ENCODE data around the gene SPZ1.
"Not testable (repeated sequence)": the region's sequence is repeated elsewhere in the genome, so short reads cannot be mapped to it uniquely, and the experiment has no call there.

Gene SPZ1

DNA sequence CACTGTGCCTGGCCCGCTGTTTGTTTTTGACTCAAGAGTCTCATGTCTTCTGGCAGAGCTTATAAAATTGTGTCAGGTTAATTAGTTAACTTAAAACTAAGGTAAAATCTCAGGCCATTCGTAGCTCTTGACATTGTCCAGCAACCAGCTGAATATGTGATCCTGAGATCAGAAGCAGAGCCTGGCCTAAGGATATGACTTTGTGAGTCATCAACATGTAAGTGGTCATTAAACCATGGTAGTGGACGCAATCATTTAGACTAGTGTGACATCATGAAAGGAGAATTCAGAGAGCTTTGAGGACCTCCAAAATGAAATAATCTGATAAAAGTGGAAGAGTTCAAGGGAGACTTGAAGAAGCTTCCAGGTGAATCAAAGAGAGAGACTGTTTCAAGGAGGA, 23.3 kb downstream of the SPZ1 start:
- Histone ChIP-seq H3K4me3 (ENCODE audit: low read length) (no peak overlapping the region), H3K27me3 (replicated peaks; ENCODE audit: insufficient read depth, low read length) (no peaks in the 10 kb centered on the region), H3K9me2 (replicated peaks; ENCODE audit: insufficient read depth, low read length) (no peaks in the 10 kb centered on the region), H4K20me1 (ENCODE audit: insufficient read depth, low read length) (no peaks in the 10 kb centered on the region), H3K4me1 (ENCODE audit: low read length) (no peaks in the 10 kb centered on the region), H3K79me2 (ENCODE audit: low read length) (no peaks in the 10 kb centered on the region), H3K4me2 (ENCODE audit: low read depth, low read length) (no peak overlapping the region), H3K9ac (ENCODE audit: low read length) (no peak overlapping the region), H3F3A (ENCODE audit: insufficient read depth, low read length) (no peaks in the 10 kb centered on the region), H2AFZ (ENCODE audit: low read length) (no peak overlapping the region), H3K9me3 (replicated peaks; ENCODE audit: insufficient read depth, low read length) (no peaks in the 10 kb centered on the region), H3K36me3 (replicated peaks; ENCODE audit: insufficient read depth, low read length) (no peaks in the 10 kb centered on the region), H3K27ac (ENCODE audit: low read length) (no peak overlapping the region)
- DNase-seq = no peak
- TF ChIP-seq EZH2phosphoT487 (IDR thresholded peaks at IDR 0.05; ENCODE audit: low read length) (no peak), EZH2 (optimal IDR thresholded peaks at IDR 0.05; ENCODE audit: low read depth, low read length) (no peak)
- TF ChIP-seq, protein P1, sequence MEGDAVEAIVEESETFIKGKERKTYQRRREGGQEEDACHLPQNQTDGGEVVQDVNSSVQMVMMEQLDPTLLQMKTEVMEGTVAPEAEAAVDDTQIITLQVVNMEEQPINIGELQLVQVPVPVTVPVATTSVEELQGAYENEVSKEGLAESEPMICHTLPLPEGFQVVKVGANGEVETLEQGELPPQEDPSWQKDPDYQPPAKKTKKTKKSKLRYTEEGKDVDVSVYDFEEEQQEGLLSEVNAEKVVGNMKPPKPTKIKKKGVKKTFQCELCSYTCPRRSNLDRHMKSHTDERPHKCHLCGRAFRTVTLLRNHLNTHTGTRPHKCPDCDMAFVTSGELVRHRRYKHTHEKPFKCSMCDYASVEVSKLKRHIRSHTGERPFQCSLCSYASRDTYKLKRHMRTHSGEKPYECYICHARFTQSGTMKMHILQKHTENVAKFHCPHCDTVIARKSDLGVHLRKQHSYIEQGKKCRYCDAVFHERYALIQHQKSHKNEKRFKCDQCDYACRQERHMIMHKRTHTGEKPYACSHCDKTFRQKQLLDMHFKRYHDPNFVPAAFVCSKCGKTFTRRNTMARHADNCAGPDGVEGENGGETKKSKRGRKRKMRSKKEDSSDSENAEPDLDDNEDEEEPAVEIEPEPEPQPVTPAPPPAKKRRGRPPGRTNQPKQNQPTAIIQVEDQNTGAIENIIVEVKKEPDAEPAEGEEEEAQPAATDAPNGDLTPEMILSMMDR (IDR thresholded peaks at IDR 0.05; ENCODE audit: low read length) = no peak

DNA sequence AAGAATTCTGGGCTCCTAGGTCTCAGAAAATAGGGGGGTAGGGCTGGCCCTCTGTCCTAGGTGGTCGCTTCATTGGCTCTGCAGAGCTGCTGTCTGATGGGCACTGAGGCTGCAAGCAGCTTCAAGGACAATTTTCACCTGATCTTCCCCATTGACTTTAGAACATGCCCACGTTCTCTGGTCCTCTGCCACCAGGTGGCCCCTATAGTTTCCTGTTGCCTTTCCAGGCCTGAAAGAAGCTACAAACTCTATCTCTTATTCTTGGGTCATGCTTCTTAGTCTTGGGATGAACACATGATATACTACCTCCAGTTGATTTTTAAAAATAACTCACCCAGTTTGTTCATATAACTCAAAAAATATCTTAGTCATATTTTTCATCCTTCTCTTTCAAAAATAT, 26.3 kb downstream of the SPZ1 start:
- no peaks in the 10 kb centered on the region for H3K36me3 ChIP-seq (replicated peaks; ENCODE audit: insufficient read depth, low read length)
- H3K79me2 ChIP-seq (ENCODE audit: low read length) = no peaks in the 10 kb centered on the region
- H3K4me1 ChIP-seq (ENCODE audit: low read length) = no peaks in the 10 kb centered on the region
- no peak overlapping the region for H3K9ac ChIP-seq (ENCODE audit: low read length)
- no peak overlapping the region for H2AFZ ChIP-seq (ENCODE audit: low read length)
- no peaks in the 10 kb centered on the region for H3K9me3 ChIP-seq (replicated peaks; ENCODE audit: insufficient read depth, low read length)
- peak; percentile 47 for DNase-seq
- no peak overlapping the region for H3K4me2 ChIP-seq (ENCODE audit: low read depth, low read length)
- no peaks in the 10 kb centered on the region for H4K20me1 ChIP-seq (ENCODE audit: insufficient read depth, low read length)
- no peak overlapping the region for H3K27ac ChIP-seq (ENCODE audit: low read length)
- H3F3A ChIP-seq (ENCODE audit: insufficient read depth, low read length) = no peaks in the 10 kb centered on the region
- TF ChIP-seq EZH2phosphoT487 (IDR thresholded peaks at IDR 0.05; ENCODE audit: low read length) (no peak), EZH2 (optimal IDR thresholded peaks at IDR 0.05; ENCODE audit: low read depth, low read length) (no peak)
- TF ChIP-seq, protein P1 (IDR thresholded peaks at IDR 0.05; ENCODE audit: low read length) = peak; percentile 63
- no peaks in the 10 kb centered on the region for H3K27me3 ChIP-seq (replicated peaks; ENCODE audit: insufficient read depth, low read length)
- no peak overlapping the region for H3K4me3 ChIP-seq (ENCODE audit: low read length)
- H3K9me2 ChIP-seq (replicated peaks; ENCODE audit: insufficient read depth, low read length) = no peaks in the 10 kb centered on the region

DNA sequence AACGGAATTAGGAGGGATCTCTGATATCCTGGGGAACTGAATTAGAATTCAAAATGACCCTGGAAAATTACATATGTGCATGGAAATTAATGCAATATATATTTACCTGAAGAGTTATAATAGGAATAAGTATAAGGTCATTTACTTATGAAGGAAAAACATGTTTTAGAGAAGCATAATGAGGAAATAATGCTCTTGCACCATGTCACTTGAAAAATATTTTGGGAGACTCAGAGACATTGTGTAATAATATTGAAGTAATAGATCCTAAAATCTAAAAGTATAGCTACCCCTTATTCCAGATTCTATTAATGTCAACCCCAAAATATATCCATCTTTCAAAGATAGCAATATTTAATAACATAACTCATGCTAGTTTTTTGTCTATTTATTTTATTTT, 28.4 kb downstream of the SPZ1 start:
- DNase-seq = no peak
- Histone ChIP-seq H2AFZ (ENCODE audit: low read length) (no peak overlapping the region), H3K27me3 (replicated peaks; ENCODE audit: insufficient read depth, low read length) (no peaks in the 10 kb centered on the region), H3K27ac (ENCODE audit: low read length) (no peak overlapping the region), H3K9me3 (replicated peaks; ENCODE audit: insufficient read depth, low read length) (no peaks in the 10 kb centered on the region), H3K4me1 (ENCODE audit: low read length) (no peaks in the 10 kb centered on the region), H3F3A (ENCODE audit: insufficient read depth, low read length) (no peaks in the 10 kb centered on the region), H3K36me3 (replicated peaks; ENCODE audit: insufficient read depth, low read length) (no peaks in the 10 kb centered on the region), H3K4me3 (ENCODE audit: low read length) (no peak overlapping the region), H3K79me2 (ENCODE audit: low read length) (no peaks in the 10 kb centered on the region), H3K9me2 (replicated peaks; ENCODE audit: insufficient read depth, low read length) (no peaks in the 10 kb centered on the region), H4K20me1 (ENCODE audit: insufficient read depth, low read length) (no peaks in the 10 kb centered on the region), H3K9ac (ENCODE audit: low read length) (no peak overlapping the region), H3K4me2 (ENCODE audit: low read depth, low read length) (no peak overlapping the region)
- TF ChIP-seq EZH2phosphoT487 (IDR thresholded peaks at IDR 0.05; ENCODE audit: low read length) = no peak
- no peak for TF ChIP-seq EZH2 (optimal IDR thresholded peaks at IDR 0.05; ENCODE audit: low read depth, low read length)
- TF ChIP-seq, protein P1 (IDR thresholded peaks at IDR 0.05; ENCODE audit: low read length) = no peak

DNA sequence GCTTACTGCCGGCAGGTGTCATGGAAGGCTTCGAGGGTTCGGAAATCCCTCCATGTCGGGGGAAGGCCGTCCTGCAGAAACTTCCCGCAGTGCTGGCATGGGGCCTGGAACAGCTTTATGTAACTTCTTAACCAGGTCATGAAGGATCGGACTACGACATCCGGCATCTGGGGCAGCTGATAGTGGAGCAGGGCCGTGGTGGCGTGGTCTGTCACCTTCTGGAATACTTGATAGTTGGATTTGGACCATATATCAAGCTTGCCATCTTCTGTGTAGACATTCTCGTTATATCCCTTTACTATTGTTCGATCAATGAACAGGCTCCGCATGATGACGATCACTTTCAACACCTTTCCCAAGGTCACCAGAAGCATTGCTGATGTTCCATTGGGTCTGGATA, 31.2 kb downstream of the SPZ1 start:
- not testable (repeated sequence) for H3K27ac ChIP-seq (ENCODE audit: low read length); H3K4me3 ChIP-seq (ENCODE audit: low read length)

More for the DNA sequence above, 31.2 kb downstream of the SPZ1 start:
- not testable (repeated sequence) for H3K4me2 ChIP-seq (ENCODE audit: low read depth, low read length); H3F3A ChIP-seq (ENCODE audit: insufficient read depth, low read length); H2AFZ ChIP-seq (ENCODE audit: low read length); H3K9me3 ChIP-seq (replicated peaks; ENCODE audit: insufficient read depth, low read length); H3K9ac ChIP-seq (ENCODE audit: low read length); H3K79me2 ChIP-seq (ENCODE audit: low read length); H3K9me2 ChIP-seq (replicated peaks; ENCODE audit: insufficient read depth, low read length); H4K20me1 ChIP-seq (ENCODE audit: insufficient read depth, low read length); H3K4me1 ChIP-seq (ENCODE audit: low read length); H3K27me3 ChIP-seq (replicated peaks; ENCODE audit: insufficient read depth, low read length); H3K36me3 ChIP-seq (replicated peaks; ENCODE audit: insufficient read depth, low read length); DNase-seq

All from MM.1S (cell line).